Stimulated activated CD8-positive, alpha-beta memory T cell treated with anti-CD3 and anti-CD28 coated beads, Interleukin-7, amount 100 ng/mL, for 24 hours (primary cell): ENCODE results near the gene PGC.

ENCODE experiments used
- DNase-seq: peaks from one replicate; pipeline ENCODE4 v3.0.0-alpha.2; 2020; ENCODE audit warnings: low read depth

The PGC gene

DNA sequence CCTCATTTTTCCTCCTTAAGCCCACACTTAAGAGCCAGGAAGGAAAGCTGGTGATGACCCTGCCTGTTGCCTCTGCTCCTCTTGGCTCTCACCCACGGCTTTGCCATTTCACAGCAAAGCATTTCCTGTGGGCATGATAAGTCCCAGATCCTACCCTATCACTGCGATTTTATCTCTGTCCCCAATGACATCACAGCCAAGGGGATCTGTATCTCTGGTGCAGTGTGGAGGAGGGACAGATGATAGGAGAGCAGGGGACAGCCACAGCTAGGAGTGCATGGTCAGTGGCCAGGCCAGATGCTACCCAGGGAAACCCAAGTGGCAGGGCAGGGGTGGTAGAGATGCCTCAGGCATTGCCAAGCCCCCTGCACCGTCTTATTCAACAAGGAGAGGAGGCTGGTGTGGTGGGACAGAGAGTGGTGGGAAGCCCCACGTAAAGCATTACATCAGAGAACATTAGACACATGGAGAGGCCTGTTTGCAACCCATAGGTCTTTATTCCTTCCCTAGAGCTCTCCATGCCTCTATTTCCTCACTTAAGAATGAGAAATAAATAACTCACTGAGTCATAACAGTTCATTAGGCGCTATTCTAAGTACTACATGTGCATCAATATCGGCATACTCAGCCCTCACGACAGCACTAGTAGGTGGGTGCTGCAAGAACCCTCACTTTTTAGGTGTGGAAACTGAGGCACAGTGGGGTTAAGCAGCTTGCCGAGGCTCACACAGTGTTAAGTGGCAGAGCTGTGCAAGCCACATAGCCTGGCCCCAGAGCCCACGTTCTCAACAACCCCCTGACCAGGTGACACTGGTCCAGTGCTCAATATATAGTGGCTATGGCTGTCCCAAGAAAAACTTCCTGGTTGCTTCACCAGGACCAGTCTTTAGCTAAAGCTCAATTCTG, 16.4 kb downstream of the PGC start:
- DNase-seq: no peak

DNA sequence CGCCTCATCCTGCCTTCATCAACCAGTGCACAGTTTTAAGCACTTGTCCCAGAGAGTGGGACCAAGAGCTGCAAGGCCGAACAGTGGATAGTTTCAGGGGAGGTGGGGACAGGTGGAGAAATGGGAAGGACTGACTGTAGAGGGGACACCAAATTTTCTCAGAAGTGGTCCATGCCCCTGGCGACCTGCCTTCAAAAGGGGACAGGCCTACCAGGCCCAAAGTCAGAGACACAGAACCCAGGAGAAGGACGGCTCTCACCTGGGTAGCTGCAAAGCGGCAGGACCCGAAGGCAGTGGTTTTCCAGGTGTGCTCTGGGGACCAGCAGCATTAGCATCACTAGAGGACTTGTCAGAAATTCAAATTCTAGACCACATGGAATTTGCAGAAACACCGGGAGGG, 17.6 kb downstream of the PGC start:
- no peak for DNase-seq

DNA sequence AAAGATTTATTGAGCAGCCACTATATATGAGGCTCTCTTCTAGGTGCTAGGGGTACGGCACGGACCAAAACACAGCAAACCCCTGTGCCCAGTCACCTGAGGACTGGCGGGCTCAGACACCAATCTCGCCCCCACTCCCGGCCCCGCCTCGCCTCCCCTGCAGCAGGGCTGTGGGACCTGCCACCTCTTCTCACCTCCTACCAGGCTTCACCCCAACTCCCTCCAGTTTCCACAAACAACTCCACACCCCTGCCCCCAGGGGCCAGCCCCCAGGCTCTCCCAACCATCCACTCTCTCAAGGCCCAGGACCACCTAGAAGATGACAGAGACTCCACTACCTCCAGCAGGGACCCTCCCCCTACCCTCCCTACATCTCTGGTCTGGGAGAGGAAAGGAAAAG, 18.2 kb downstream of the PGC start:
- no peak for DNase-seq

DNA sequence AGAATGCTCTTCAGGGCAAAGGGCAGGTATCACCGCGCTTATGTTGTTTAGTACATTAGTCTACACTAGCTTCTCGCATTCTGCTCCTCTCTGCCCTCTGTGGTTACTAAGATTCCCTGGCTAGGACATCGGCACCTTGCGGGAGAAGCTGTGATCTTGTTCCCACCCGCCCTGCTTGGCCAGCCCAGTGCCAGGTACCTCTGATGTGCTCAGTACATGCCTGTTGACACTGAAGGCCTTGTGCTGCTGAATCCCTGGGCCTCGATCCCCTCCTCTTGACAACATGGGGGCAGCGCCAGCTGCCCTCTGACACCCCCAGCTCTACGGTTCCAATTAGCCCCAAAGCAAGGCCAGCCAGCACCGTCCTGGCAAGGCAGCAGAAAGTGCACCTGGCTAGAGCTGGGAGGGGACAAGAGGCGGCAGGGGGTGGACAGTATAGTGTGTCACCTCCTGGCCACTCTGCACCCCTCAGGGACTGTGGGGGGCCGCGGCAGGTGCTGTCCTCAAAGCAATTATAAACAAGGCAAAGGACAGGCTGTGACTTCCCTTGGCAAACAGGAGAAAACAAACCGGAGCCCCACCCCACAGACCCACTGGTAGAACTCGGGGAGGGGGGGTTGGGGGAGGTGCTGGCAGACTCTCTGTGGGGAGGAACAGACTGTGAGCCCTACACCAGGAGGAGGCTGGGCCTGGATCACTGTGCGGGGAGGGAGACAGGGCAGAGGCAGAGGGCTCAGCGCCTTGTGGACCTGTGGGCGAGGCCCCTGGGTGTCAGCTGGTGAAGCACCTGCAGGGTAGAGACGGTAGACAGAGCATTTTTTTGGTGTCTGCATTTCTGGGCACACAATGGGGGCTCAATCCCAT, 18.9 kb downstream of the PGC start:
- DNase-seq: no peak

DNA sequence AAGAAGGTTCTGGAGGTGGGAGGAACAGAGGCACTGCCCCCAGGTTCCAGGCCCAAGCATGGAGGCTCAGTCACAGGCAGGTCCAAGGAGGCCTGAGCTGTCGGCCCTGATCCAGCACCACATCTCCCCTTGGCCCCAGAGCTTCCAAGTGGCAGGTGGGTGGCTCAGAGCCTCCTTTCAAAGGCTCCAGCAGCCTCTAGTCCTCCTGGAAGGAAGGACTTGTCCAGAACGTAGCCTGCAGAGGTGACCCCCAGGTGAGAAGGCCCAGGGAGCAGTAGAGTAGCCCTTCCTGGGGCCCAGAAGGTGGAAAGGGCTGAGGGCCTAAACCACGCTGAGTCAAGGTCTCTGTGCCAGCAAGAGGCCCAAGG, 19.5 kb downstream of the PGC start:
- DNase-seq: no peak

DNA sequence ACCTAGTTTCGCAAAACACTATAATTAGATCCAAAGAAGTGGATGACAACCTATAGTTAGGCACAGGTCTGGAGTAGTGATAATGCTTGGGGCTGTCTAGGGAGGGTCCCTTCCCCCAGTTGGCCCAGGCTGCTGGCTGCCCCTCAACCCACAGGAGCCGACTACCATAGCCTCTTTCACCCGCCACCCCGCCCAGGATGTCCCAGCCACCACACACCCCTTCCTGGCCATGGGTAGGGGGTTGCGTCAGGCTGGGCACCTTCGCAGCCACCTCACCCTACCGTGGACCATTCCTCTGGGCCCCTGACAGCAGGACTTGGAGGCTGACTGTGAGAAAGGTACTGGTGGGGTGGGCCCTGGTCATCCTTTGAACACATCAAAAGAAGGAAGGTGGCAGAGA, 20.3 kb downstream of the PGC start:
- no peak for DNase-seq

DNA sequence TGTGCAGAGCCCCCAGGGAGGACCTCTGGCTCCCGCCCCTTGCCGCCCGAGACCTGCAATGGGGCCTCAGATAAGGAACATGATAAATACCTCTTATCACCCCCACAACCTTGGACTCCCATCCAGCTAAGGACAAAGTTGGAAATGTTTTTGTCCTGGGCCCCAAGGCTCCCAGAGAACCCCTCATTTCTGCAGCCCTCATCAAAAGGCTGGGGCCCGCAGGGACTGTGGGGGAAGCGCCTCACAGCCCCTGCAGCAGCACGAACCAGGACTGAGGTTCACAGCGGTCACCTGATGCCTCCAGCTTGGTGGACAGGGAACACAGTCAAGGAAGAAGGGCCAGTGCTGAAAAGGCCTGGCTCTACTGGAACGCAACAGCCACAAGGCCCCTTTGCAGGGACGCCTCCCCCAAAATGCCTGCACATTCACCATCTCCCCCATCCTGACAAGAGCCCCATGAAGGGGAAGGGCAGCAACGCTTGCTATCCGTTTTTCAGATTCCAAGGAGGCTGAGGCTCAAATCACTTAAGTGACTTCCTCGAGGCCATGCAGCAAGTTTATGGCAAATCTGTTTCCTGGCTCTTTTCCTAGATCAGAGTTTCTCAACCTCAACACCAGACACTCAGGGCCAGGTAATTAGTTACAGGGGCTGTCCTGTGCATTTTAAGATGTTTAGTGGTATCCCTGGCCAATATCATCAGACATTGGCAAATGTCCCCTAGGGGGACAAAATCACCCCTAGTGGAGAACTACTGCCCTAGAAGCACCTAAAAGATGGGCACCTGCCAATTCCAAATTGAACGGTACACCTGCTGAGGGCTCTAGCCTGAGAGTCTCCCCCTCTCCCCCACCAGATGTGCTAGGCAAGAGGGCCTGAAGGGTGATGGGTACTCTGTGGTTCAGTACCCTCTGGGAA, 22.4 kb downstream of the PGC start:
- DNase-seq: no peak

DNA sequence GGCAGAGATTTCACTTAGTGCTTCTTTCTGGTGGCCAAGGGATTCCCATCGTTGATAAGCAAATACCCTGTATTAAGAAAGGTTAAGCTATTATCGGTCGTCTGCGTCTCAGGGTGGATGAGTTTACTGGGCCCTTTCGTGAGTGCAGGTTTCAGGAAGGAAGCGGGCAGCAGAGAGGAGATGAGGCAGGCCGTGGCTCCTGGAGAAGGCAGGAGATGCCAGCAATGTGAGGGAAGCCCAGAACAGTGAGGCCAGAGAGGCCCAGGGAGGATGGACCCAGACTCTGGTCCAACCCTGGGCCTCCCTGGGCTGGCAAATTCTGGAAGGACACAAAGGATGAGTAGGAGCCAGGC, 23.0 kb downstream of the PGC start:
- no peak for DNase-seq

DNA sequence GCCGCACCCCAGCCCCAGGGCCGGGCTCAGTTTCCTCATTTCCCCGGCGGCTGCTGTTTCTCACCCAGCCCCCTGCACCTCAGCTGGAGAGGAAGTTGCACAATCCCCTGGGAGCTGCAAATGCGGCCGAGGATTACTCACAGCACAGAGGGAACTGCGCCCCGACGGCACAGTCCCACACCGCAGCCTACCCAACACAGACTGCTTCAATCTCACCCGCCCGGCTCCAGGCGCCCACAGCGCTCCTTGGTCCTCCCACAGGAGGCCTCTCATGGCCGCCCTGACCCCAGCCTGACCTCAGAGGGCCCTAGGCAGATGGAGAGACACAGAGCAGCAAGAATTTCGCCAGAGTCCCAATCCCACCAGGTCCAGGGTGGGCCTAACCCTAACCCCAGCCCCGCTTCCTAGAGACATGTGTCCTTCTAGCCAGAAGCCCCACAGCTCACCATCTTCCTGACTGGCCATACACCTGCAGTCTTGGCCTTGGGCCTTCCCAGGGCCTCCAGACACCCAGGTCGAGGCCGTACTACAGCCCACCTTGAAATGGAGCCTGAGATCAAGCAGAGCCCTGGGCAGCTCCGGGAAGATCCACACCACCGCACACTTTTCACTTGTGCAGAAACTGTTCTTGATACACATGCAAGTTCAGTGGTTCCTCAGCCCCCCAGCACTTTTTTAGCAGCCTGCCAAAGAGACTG, 23.5 kb downstream of the PGC start:
- no peak for DNase-seq

DNA sequence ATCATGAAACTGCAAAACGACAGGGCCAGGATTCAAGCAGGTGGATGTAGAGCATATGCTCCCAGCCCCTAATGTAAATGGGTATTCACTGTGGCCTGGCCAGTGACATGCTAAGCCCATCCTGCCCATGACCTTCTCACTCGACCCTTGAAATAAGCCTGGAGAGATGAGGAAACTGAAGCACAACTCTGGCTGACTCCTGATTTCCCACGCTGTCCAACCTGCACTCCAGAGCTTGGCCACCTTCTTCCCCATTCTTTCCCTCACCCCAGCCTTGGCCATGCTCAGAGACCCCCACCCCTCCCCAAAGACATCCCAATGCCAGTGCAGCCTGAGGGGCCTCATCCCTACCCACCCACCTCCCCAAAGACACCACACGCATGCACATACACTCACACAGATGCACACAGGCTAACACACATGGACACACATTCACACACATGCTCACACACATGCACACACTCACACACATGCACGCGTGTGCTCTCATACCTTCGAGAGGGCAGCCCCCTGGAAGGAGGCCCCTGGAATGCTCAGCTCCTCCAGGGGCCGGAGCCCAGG, 24.1 kb downstream of the PGC start:
- no peak for DNase-seq

DNA sequence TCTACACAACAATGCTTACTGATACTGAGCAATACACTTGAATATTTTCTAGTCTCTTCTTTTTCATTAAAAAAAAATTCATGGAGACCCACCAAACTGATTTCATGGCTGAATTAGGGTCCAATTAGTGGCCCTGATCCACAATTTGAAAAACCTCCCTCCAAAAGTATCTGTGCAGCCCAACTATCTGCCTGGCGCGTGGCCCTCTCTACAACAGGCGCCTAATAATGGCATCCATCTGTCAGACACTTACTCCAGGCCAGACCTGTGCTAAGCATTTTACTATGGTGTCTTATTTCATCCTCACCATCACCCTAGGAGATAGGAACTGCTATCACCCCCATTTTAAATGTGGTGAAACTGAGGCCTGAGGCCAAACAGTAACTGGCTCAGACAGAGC, 25.8 kb downstream of the PGC start:
- no peak for DNase-seq

DNA sequence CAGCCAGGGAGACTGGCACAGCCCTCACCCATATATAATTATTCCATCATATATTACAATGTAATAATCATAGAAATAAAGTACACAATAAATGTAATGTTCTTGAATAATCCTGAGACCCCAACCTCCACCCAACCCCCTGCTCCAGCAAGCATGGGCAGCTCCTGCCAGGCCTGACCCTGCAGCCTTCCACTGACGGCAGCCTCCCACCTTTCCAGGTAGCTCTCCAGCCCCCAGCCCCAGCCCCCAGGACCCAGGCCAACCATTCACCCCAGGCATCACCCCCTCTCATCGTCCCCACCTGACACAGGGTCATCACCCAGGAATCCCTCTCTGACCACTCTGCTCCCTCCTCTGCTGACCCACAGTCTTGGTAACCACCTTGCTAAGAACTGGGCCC, 26.4 kb downstream of the PGC start:
- no peak for DNase-seq

DNA sequence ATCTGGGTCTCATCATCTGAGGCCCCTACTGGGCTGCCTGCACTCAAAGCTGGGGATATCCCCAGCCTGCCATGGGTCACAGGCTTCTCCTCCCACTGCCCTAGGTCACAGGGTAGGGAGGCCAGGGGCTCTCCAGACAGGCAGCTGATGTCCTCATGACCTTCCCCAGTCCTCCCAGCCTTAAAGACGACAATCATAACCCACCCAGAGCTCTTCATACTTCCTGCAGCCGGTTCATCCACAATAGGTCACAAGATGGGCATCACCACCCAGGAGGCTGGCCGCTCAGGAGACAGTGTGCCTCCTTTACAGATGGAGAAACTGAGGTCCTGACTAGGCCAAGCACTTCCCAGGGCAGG, 27.0 kb downstream of the PGC start:
- no peak for DNase-seq

DNA sequence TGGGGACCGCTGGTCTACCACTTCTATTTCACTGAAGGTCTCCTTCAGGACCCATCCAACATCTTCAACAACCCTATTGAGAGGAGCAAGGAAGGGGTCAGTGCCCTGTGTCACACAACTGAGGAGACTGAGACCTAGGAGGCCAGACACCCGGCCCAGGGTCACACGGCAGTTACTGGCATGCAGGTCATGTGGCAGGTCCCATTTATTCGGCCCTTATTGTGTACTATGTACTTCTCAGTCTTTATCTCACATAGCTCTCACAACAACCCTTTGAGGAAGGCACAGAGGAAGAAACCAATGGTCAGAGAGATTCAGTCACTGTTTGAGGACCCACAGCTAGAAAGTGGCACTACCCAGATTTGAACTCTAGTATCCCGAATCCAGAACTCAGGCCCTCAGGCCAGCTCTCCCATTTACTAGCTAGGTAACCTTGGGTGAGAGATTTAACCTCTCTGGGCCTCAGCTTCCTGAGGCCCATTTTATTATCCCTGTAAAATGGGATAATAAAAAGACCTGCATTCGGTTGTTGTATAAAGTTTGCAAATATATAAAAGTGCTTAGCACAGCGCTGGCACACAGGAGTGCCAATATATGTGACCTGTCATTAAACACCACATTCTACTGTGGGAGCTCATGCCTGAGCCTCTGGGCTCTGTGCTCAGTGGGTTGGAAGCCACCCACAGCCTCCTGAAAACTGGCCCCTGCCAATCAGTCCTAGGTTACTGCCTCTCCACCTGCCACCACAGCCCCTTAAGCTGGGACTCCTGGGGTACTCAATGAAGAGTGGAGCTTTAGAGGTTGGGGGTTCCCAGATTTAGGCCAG, 27.5 kb downstream of the PGC start:
- DNase-seq: no peak

DNA sequence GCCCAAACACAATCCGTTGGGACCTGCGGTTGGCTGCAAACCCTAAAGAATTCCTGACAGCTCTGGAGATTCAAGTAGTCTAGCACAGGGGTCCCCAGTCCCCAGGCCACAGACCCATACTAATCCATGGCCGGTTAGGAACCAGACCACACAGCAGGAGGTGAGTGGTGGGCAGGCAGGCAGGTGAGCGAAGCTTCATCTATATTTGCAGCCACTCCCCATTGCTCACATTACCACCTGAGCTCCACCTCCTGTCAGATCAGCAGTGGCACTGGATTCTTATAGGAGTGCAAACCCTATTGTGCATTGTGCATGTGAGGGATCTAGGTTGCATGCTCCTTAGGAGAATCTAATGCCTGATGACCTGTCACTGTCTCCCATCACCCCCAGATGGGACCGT, 28.4 kb downstream of the PGC start:
- no peak for DNase-seq

DNA sequence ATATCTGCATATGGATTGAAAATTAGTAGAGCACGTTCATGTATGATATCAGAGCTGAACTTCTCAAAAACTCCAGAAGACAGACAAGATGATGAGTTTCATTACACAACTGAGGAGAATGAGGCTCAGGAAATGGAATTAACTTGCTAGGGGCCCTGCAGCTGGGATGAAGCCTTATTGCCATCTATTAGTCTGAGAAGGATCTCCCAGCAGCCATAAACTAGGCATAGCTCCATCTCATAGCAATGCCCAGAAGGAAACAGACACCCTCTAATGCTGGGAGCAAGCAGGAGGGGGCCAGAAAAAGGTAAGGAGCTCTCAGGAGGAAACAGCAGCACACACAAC, 29.8 kb downstream of the PGC start:
- no peak for DNase-seq

DNA sequence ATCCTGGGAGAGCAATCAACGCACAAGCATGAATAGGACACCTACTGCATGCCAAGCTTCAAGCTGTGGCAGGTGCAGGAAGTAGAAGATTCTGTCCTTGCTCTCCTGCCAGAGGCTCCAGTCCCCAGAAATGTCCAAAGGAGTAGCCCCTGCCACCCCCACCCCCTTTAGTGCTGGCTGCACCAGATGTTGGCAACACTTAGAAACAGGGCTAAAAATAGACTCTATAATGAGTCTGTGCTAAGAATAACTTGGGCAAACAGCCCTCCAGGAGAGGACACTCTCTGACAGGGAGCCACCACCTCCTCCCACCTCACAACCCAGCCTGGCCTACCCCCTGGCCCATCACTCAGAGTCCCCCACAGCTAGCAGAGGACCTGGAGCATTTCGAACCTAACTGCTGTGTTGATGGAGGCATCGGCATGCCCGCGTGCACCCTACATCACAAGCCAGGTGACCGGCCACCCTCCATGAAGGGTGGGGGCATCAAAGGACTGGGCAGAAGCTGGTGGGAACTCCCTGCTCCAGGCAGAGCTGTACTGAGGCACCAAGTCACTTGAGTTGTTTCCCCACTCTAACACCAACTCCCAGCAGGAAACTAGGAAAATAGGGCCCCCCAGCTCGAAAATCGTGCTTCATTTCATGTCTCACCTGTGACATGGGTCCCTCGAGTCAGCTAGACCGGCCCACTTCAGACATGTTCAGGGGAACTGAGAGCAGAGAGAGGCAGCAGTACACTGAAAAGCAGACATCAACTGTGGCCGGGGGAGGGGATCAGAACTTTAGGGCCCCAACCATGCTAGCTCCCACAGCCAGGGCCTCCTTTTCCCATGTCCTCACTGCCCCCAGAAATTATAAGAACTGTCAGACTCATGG, 30.4 kb downstream of the PGC start:
- DNase-seq: no peak

DNA sequence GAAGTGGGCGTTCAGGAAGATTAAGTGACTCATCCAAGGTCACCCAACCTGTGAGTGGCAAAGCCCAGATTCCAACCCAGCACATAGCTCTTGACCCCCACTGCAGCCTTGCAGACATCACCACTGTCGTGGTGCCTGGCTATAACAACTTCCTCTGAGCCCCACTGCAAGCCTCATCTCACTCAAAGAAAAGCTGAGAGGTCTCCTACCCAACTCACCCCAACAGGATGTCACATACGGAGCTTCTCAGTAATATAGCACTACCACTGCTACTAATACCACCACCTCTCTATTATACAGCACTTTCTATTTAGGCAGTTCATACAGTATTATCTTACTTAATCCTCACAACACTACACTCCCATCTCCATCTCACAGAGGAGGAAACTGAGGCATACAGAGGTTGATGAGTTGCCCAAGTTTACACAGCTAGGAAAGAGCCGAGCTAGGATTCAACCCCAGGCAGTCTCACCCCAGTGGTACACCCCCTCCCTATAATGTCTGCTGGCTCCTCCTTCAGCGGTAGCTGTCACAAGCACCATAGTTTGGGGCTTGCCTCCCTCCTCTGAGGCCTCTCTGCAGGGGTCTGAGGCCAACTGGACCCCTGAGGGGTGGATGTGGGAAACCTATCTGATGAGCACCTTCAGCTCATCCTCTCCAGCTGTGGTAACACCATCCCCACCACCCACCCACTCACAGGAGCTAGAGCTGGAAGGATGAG, 31.2 kb downstream of the PGC start:
- no peak for DNase-seq
